IMR-90 (cell line): ENCODE measurements around the gene AFAP1L2. TPM values are rescaled to one million over a fixed set of nuclear protein-coding genes. Genes with fewer than 3 reads are reported as not detected.

Experiments
- ATAC-seq: fragments of 200-7000 bp; cut with Tn5 transposase; 2 replicates; pipeline ENCODE4 v1.9.1; 2020; ENCODE audit warnings: low read depth, mild to moderate bottlenecking, moderate library complexity
- BruUV-seq: library from RNA; stranded (reverse); fragments of 400-500 nt; replicated peaks from 2 replicates; lab custom pipeline; 2021; lab: Mats Ljungman, UMichigan
- CTCF ChIA-PET: fragments of 300-600 bp; formaldehyde crosslinking; extraction: SDS; loops from one replicate; lab custom pipeline; 2021; ENCODE audit warnings: antibody characterized with exemption; lab: Yijun Ruan, JAX
- POLR2A ChIA-PET: fragments of 300-600 bp; sonication (Branson Sonifier 250); formaldehyde crosslinking; loops from one replicate; lab custom pipeline; 2022; ENCODE audit warnings: antibody characterized with exemption; ENCODE audit not compliant: unreplicated experiment; lab: Charles Lee
- DNase-seq: peaks from one replicate; pipeline ENCODE4 v3.0.0; 2013
- H2AFZ ChIP-seq: replicated peaks from 2 replicates; pipeline ENCODE3; 2013; ENCODE audit warnings: low read length, mild to moderate bottlenecking; ENCODE audit not compliant: poor library complexity
- H2AK5ac ChIP-seq: 2 replicates; pipeline ENCODE4 v1.6.1; 2013; ENCODE audit warnings: low read depth, low read length, inconsistent platforms
- H2AK9ac ChIP-seq: replicated peaks from 2 replicates; pipeline ENCODE3; 2013; ENCODE audit warnings: mild to moderate bottlenecking, low read depth, low read length, moderate library complexity; ENCODE audit not compliant: poor library complexity
- H2BK120ac ChIP-seq: 2 replicates; pipeline ENCODE4 v1.6.1; 2013; ENCODE audit warnings: low read depth, low read length, inconsistent platforms
- H2BK15ac ChIP-seq: 3 replicates; pipeline ENCODE4 v1.6.1; 2013; ENCODE audit warnings: low read depth, low read length, inconsistent platforms
- H2BK20ac ChIP-seq: 2 replicates; pipeline ENCODE4 v1.6.1; 2013; ENCODE audit warnings: low read depth, mild to moderate bottlenecking, inconsistent platforms, low read length, moderate library complexity
- H2BK5ac ChIP-seq: 2 replicates; pipeline ENCODE4 v1.6.1; 2013; ENCODE audit warnings: mild to moderate bottlenecking, low read depth, low read length, inconsistent platforms; ENCODE audit not compliant: poor library complexity, severe bottlenecking
- H3K14ac ChIP-seq: replicated peaks from 2 replicates; pipeline ENCODE4 v1.6.1; 2013; ENCODE audit warnings: low read depth, low read length, inconsistent platforms
- H3K18ac ChIP-seq: 2 replicates; pipeline ENCODE4 v1.6.1; 2013; ENCODE audit warnings: low read depth, low read length, control low read depth
- H3K23ac ChIP-seq: 2 replicates; pipeline ENCODE4 v1.6.1; 2013; ENCODE audit warnings: low read depth, low read length, inconsistent platforms
- H3K27ac ChIP-seq: 2 replicates; pipeline ENCODE4 v1.5.1; 2013; ENCODE audit warnings: mild to moderate bottlenecking, control low read depth, low read length; ENCODE audit not compliant: insufficient read depth
- H3K27me3 ChIP-seq: 2 replicates; pipeline ENCODE4 v1.6.1; 2013; ENCODE audit warnings: low read length; ENCODE audit not compliant: control insufficient read depth, insufficient read depth
- H3K36me3 ChIP-seq: 2 replicates; pipeline ENCODE4 v1.6.1; 2013; ENCODE audit warnings: low read length, mixed read lengths; ENCODE audit not compliant: control insufficient read depth, insufficient read depth
- H3K4ac ChIP-seq: 2 replicates; pipeline ENCODE4 v1.6.1; 2013; ENCODE audit warnings: low read depth, low read length, inconsistent platforms
- H3K4me1 ChIP-seq: 2 replicates; pipeline ENCODE4 v1.6.1; 2013; ENCODE audit warnings: low read length, mixed read lengths; ENCODE audit not compliant: control insufficient read depth, insufficient read depth
- H3K4me2 ChIP-seq: 2 replicates; pipeline ENCODE4 v1.6.1; 2013; ENCODE audit warnings: low read depth, mild to moderate bottlenecking, control low read depth, low read length, moderate library complexity
- H3K4me3 ChIP-seq: 2 replicates; pipeline ENCODE4 v1.5.1; 2013; ENCODE audit warnings: low read depth, mild to moderate bottlenecking, control low read depth, low read length, moderate library complexity; ENCODE audit not compliant: insufficient read depth
- H3K56ac ChIP-seq: 2 replicates; pipeline ENCODE4 v1.6.1; 2013; ENCODE audit warnings: low read length, inconsistent platforms; ENCODE audit not compliant: insufficient read depth; ENCODE audit errors: extremely low read depth
- H3K79me1 ChIP-seq, 2 experiments: 2 replicates each; pipeline ENCODE4 v1.6.1; 2013; ENCODE audit warnings: low read length in 2 of 2, inconsistent platforms in 1 of 2, low read depth in 1 of 2
- H3K9ac ChIP-seq: 2 replicates; pipeline ENCODE4 v1.6.1; 2013; ENCODE audit warnings: low read depth, low read length, control low read depth
- H3K9me1 ChIP-seq: 2 replicates; pipeline ENCODE4 v1.6.1; 2013; ENCODE audit warnings: low read length, inconsistent platforms; ENCODE audit not compliant: insufficient read depth
- H3K9me3 ChIP-seq: 2 replicates; pipeline ENCODE4 v1.6.1; 2013; ENCODE audit warnings: low read length; ENCODE audit not compliant: control insufficient read depth, insufficient read depth
- H4K20me1 ChIP-seq: 2 replicates; pipeline ENCODE4 v1.6.1; 2013; ENCODE audit warnings: low read length, inconsistent platforms; ENCODE audit not compliant: insufficient read depth
- H4K5ac ChIP-seq: 2 replicates; pipeline ENCODE4 v1.6.1; 2013; ENCODE audit warnings: mild to moderate bottlenecking, low read depth, low read length, control low read depth
- H4K8ac ChIP-seq, 2 experiments: 2 replicates each; pipeline ENCODE4 v1.6.1; 2013; ENCODE audit warnings: low read depth in 2 of 2, low read length in 2 of 2, control low read depth in 1 of 2, inconsistent platforms in 1 of 2
- H4K91ac ChIP-seq: 2 replicates; pipeline ENCODE4 v1.6.1; 2013; ENCODE audit warnings: low read depth, low read length, inconsistent platforms; ENCODE audit not compliant: insufficient read depth
- BHLHE40 ChIP-seq: fragments of 150-350 bp; IDR thresholded peaks from 2 replicates; pipeline ENCODE4 v1.6.1; 2016; ENCODE audit warnings: mild to moderate bottlenecking, low read depth, low read length
- CEBPB ChIP-seq: IDR thresholded peaks from 2 replicates; pipeline ENCODE4 v1.6.1; 2012; ENCODE audit warnings: low read depth, low read length, improper control_type of control experiment
- CHD1 ChIP-seq: IDR thresholded peaks from 2 replicates; pipeline ENCODE4 v1.6.1; 2012; ENCODE audit warnings: low read depth, low read length, improper control_type of control experiment
- FOS ChIP-seq: fragments of 150-350 bp; IDR thresholded peaks from 2 replicates; pipeline ENCODE4 v1.6.1; 2016; ENCODE audit warnings: low read depth, low read length
- MAFK ChIP-seq: IDR thresholded peaks from 2 replicates; pipeline ENCODE4 v1.6.1; 2012; ENCODE audit warnings: low read depth, low read length, improper control_type of control experiment
- MAZ ChIP-seq: IDR thresholded peaks from 2 replicates; pipeline ENCODE4 v1.6.1; 2012; ENCODE audit warnings: low read depth, mild to moderate bottlenecking, low read length, improper control_type of control experiment, moderate library complexity, borderline replicate concordance
- MXI1 ChIP-seq: IDR thresholded peaks from 2 replicates; pipeline ENCODE4 v1.6.1; 2012; ENCODE audit warnings: low read depth, mild to moderate bottlenecking, low read length, moderate library complexity, borderline replicate concordance
- NFE2L2 ChIP-seq: fragments of 150-350 bp; IDR thresholded peaks from 2 replicates; pipeline ENCODE4 v1.6.1; 2016; ENCODE audit warnings: low read depth, mild to moderate bottlenecking, low read length
- POLR2A ChIP-seq: IDR thresholded peaks from 2 replicates; pipeline ENCODE4 v1.6.1; 2012; ENCODE audit warnings: mild to moderate bottlenecking, low read depth, low read length
- RAD21 ChIP-seq: IDR thresholded peaks from 2 replicates; pipeline ENCODE4 v1.6.1; 2012; ENCODE audit warnings: low read length, improper control_type of control experiment
- RCOR1 ChIP-seq: IDR thresholded peaks from 2 replicates; pipeline ENCODE4 v1.6.1; 2012; ENCODE audit warnings: mild to moderate bottlenecking, low read length, improper control_type of control experiment; ENCODE audit not compliant: insufficient replicate concordance
- RFX5 ChIP-seq: IDR thresholded peaks from 2 replicates; pipeline ENCODE4 v1.8.0; 2012; ENCODE audit warnings: low read depth, mild to moderate bottlenecking, low read length, moderate library complexity
- SMC3 ChIP-seq: fragments of 150-350 bp; IDR thresholded peaks from 2 replicates; pipeline ENCODE4 v1.6.1; 2016; ENCODE audit warnings: low read depth, mild to moderate bottlenecking, antibody characterized with exemption, low read length, moderate library complexity
- whole genome bisulfite sequencing, 2 experiments: methylation state at CpG; one replicate each; pipeline versions ENCODE4 v1.1.5 to v1.1.7; 2013; ENCODE audit warnings: missing lambda C conversion rate in 2 of 2; ENCODE audit not compliant: insufficient read length in 1 of 2; ENCODE audit errors: extremely low coverage in 2 of 2; 5-methylcytosine and 5-hydroxymethylcytosine counted together
- dilution Hi-C: fragments of 300-500 bp; cut with HindIII; formaldehyde crosslinking; loops from one replicate; pipeline ENCODE4 v1.14.3; 2018; ENCODE audit warnings: low sequenced_read_pairs; ENCODE audit not compliant: unreplicated experiment
- in situ Hi-C: fragments of 300-500 bp; cut with MboI; formaldehyde crosslinking; loops from 3 replicates; pipeline ENCODE4 v1.14.3; 2019; ENCODE audit warnings: low sequenced_read_pairs, inconsistent platforms, mixed read lengths
- intact Hi-C: fragments of 100-400 bp; cut with micrococcal nuclease; formaldehyde crosslinking; loops from 2 replicates; pipeline ENCODE4 v1.10.0; 2022
- polyA plus RNA-seq, 3 experiments: library from polyadenylated mRNA; depleted of rRNA; stranded (reverse); fragments of >200 nt; gene quantifications; 2 replicates each; pipeline ENCODE4 v1.2.3, GENCODE V29; 2012; ENCODE audit warnings: low replicate concordance in 1 of 3
- total RNA-seq: library from RNA; depleted of rRNA; stranded (reverse); fragments of >200 nt; gene quantifications from 2 replicates; pipeline ENCODE4 v1.2.3, GENCODE V29; 2012
- TF ChIP-seq, protein P1 (sequence below): fragments of 150-350 bp; IDR thresholded peaks from 2 replicates; pipeline ENCODE4 v1.6.1; 2016; ENCODE audit warnings: low read depth, mild to moderate bottlenecking, low read length, moderate library complexity, borderline replicate concordance
- TF ChIP-seq, protein P2 (sequence below): fragments of 150-350 bp; IDR thresholded peaks from 2 replicates; pipeline ENCODE4 v1.6.1; 2017; ENCODE audit warnings: mild to moderate bottlenecking, antibody characterized with exemption, low read length, low read depth
- TF ChIP-seq, protein P3 (sequence below): conservative IDR thresholded peaks from 2 replicates; pipeline ENCODE4 v1.5.1; 2012; ENCODE audit warnings: mild to moderate bottlenecking, low read depth, low read length, improper control_type of control experiment

Gene AFAP1L2
- total and polyA plus RNA-seq, 2 of the 4 experiments (the other 2 are of a cell fraction), result under 0.01 to 0.10 TPM

DNA sequence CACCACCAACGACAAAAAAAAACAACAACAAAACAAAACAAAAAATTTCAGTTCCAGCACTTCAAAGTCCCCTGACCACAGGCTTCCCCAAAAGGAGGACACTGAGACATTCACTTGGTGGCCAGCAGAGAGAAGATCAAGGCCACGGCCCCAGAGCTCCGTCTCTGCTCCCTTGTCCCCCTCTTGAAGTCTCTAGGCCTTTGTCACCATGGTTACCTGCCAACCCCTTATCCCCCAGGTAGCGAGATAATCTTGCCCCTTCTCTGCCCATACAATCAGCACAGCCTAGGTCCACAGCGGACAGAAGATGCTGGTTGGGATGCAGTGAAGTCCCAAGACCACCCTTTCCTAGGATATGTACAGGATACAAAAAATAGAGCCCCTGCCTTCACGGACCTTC is 30.7 kb downstream of the AFAP1L2 start:
- ATAC-seq (no peak), DNase-seq (no peak)
- in situ Hi-C loops (no loop called here), dilution Hi-C loops (no loop called here), intact Hi-C loops (no loop called here)
- no peak overlapping the region; the same call in 1 of the 2 replicates for H4K5ac ChIP-seq
- no peak overlapping the region for H2BK5ac ChIP-seq
- H3K79me1 ChIP-seq, result no peaks in the 10 kb centered on the region
- no peak overlapping the region for H2AFZ ChIP-seq
- TF ChIP-seq NFE2L2 (no peak), POLR2A (no peak), CEBPB (no peak), SMC3 (no peak), RCOR1 (no peak), CHD1 (no peak), BHLHE40 (no peak), RAD21 (no peak), MAZ (no peak), RFX5 (no peak), MXI1 (no peak), FOS (no peak), MAFK (no peak)
- TF ChIP-seq, protein P1, sequence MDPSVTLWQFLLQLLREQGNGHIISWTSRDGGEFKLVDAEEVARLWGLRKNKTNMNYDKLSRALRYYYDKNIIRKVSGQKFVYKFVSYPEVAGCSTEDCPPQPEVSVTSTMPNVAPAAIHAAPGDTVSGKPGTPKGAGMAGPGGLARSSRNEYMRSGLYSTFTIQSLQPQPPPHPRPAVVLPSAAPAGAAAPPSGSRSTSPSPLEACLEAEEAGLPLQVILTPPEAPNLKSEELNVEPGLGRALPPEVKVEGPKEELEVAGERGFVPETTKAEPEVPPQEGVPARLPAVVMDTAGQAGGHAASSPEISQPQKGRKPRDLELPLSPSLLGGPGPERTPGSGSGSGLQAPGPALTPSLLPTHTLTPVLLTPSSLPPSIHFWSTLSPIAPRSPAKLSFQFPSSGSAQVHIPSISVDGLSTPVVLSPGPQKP, result no peak
- TF ChIP-seq, protein P2, sequence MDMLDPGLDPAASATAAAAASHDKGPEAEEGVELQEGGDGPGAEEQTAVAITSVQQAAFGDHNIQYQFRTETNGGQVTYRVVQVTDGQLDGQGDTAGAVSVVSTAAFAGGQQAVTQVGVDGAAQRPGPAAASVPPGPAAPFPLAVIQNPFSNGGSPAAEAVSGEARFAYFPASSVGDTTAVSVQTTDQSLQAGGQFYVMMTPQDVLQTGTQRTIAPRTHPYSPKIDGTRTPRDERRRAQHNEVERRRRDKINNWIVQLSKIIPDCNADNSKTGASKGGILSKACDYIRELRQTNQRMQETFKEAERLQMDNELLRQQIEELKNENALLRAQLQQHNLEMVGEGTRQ, result no peak
- TF ChIP-seq, protein P3, sequence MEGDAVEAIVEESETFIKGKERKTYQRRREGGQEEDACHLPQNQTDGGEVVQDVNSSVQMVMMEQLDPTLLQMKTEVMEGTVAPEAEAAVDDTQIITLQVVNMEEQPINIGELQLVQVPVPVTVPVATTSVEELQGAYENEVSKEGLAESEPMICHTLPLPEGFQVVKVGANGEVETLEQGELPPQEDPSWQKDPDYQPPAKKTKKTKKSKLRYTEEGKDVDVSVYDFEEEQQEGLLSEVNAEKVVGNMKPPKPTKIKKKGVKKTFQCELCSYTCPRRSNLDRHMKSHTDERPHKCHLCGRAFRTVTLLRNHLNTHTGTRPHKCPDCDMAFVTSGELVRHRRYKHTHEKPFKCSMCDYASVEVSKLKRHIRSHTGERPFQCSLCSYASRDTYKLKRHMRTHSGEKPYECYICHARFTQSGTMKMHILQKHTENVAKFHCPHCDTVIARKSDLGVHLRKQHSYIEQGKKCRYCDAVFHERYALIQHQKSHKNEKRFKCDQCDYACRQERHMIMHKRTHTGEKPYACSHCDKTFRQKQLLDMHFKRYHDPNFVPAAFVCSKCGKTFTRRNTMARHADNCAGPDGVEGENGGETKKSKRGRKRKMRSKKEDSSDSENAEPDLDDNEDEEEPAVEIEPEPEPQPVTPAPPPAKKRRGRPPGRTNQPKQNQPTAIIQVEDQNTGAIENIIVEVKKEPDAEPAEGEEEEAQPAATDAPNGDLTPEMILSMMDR, result no peak
- H3K14ac ChIP-seq, result no peak overlapping the region
- no peaks in the 10 kb centered on the region for H3K9me3 ChIP-seq
- H3K4me3 ChIP-seq, result no peak overlapping the region
- peaks cover 23% of the 10 kb centered on the region for H3K27me3 ChIP-seq
- peaks cover 2% of the 10 kb centered on the region; the same call in 1 of the 2 replicates for H3K4me1 ChIP-seq
- H3K23ac ChIP-seq, result no peak overlapping the region
- H2AK5ac ChIP-seq, result no peak overlapping the region
- no peak overlapping the region for H3K56ac ChIP-seq
- CTCF ChIA-PET, result no interaction called here
- no peak overlapping the region for H3K9ac ChIP-seq
- H3K4ac ChIP-seq, result no peak overlapping the region
- POLR2A ChIA-PET, result no interaction called here
- H2BK20ac ChIP-seq, result no peak overlapping the region
- H4K20me1 ChIP-seq, result no peaks in the 10 kb centered on the region
- H4K91ac ChIP-seq, result no peak overlapping the region
- WGBS, 2 experiments, result 53% methylated on average over 2 of the region's 6 CpGs; no CpG with 5 or more reads in 1 of the 2 experiments
- H3K27ac ChIP-seq, result no peak overlapping the region
- no peaks in the 10 kb centered on the region for H3K36me3 ChIP-seq
- no peak overlapping the region for H2BK15ac ChIP-seq
- BruUV-seq, result no TSS peak
- H3K4me2 ChIP-seq, result no peak overlapping the region
- H2AK9ac ChIP-seq, result no peak overlapping the region
- no peak overlapping the region for H3K18ac ChIP-seq
- no peak overlapping the region for H4K8ac ChIP-seq
- H2BK120ac ChIP-seq, result no peak overlapping the region
- H3K9me1 ChIP-seq, result no peaks in the 10 kb centered on the region
